ENCODE data around the gene HK1.
"Not testable (repeated sequence)": the region's sequence is repeated elsewhere in the genome, so short reads cannot be mapped to it uniquely, and the experiment has no call there.

HK1 gene

GRCh38 chr10:69449841-69450240, 171.5 kb downstream of the HK1 start:
- Histone ChIP-seq H3K4me1 (ENCODE audit: control insufficient read depth, insufficient read depth, low read length) (peaks cover 53% of the 10 kb centered on the region), H3K4me3 (ENCODE audit: low read length) (no peak overlapping the region), H3K9me3 (ENCODE audit: control insufficient read depth, low read length) (no peaks in the 10 kb centered on the region), H3K27me3 (replicated peaks; ENCODE audit: control insufficient read depth, insufficient read depth, low read length) (peaks cover 9% of the 10 kb centered on the region), H3K36me3 (ENCODE audit: control insufficient read depth, insufficient read depth, low read length, severe bottlenecking) (no peaks in the 10 kb centered on the region), H3K9ac (ENCODE audit: low read length) (peak overlapping the region; percentile 72)
- peak; percentile 44 for DNase-seq (ENCODE audit: low read depth)

- peaks cover 47% of the 10 kb centered on the region for H3K4me1 ChIP-seq (ENCODE audit: control insufficient read depth, insufficient read depth, low read length)
- not testable (repeated sequence) for H3K36me3 ChIP-seq (ENCODE audit: control insufficient read depth, insufficient read depth, low read length, severe bottlenecking); H3K27me3 ChIP-seq (replicated peaks; ENCODE audit: control insufficient read depth, insufficient read depth, low read length); H3K4me3 ChIP-seq (ENCODE audit: low read length); H3K9me3 ChIP-seq (ENCODE audit: control insufficient read depth, low read length); DNase-seq (ENCODE audit: low read depth)
- H3K9ac ChIP-seq (ENCODE audit: low read length): peak overlapping the region; percentile 72
Measured at GRCh38 chr10:69450395-69450794, 172.1 kb downstream of the HK1 start.

- peaks cover 9% of the 10 kb centered on the region for H3K27me3 ChIP-seq (replicated peaks; ENCODE audit: control insufficient read depth, insufficient read depth, low read length)
- H3K4me3 ChIP-seq (ENCODE audit: low read length): peak within 1 kb of the TSS; percentile 83
- no peaks in the 10 kb centered on the region for H3K9me3 ChIP-seq (ENCODE audit: control insufficient read depth, low read length)
- H3K4me1 ChIP-seq (ENCODE audit: control insufficient read depth, insufficient read depth, low read length): peaks cover 38% of the 10 kb centered on the region
- H3K9ac ChIP-seq (ENCODE audit: low read length): peak within 1 kb of the TSS; percentile 76
- no peaks in the 10 kb centered on the region for H3K36me3 ChIP-seq (ENCODE audit: control insufficient read depth, insufficient read depth, low read length, severe bottlenecking)
- DNase-seq (ENCODE audit: low read depth): peak; percentile 81
Measured at GRCh38 chr10:69451209-69451783, 173.0 kb downstream of the HK1 start, which contains the start of gene TSPAN15. Gene TSPAN15 (plus strand): TSS chr10:69451465. CDS start chr10:69451595, 130 bp downstream.
